ENCODE data around the gene SH3GL1.

Gene SH3GL1

GRCh38 chr19:4413588-4413987 lies 13.2 kb upstream of the SH3GL1 start:
- DNase-seq (ENCODE audit: low read depth, low spot score): no peak
- H3K4me3 ChIP-seq (ENCODE audit: low read depth, low read length): no peak overlapping the region
- TF ChIP-seq CTCF (IDR thresholded peaks at IDR 0.05; ENCODE audit: low read depth, low read length): no peak
- in situ Hi-C loops (cut with HindIII; ENCODE audit: low sequenced_read_pairs): no loop called here

GRCh38 chr19:4409123-4409933 lies 9.0 kb upstream of the SH3GL1 start:
- DNase-seq (ENCODE audit: low read depth, low spot score): no peak
- H3K4me3 ChIP-seq (ENCODE audit: low read depth, low read length): no peak overlapping the region
- in situ Hi-C loops (cut with HindIII; ENCODE audit: low sequenced_read_pairs): no loop called here
- no peak for TF ChIP-seq CTCF (IDR thresholded peaks at IDR 0.05; ENCODE audit: low read depth, low read length)

- H3K4me3 ChIP-seq (ENCODE audit: low read depth, low read length): no peak overlapping the region
- DNase-seq (ENCODE audit: low read depth, low spot score): no peak
- in situ Hi-C loops (cut with HindIII; ENCODE audit: low sequenced_read_pairs): no loop called here
- no peak for TF ChIP-seq CTCF (IDR thresholded peaks at IDR 0.05; ENCODE audit: low read depth, low read length)
Measured at GRCh38 chr19:4406626-4407025, 6.3 kb upstream of the SH3GL1 start.

- no peak for DNase-seq (ENCODE audit: low read depth, low spot score)
- no peak overlapping the region for H3K4me3 ChIP-seq (ENCODE audit: low read depth, low read length)
- TF ChIP-seq CTCF (IDR thresholded peaks at IDR 0.05; ENCODE audit: low read depth, low read length): no peak
- in situ Hi-C loops (cut with HindIII; ENCODE audit: low sequenced_read_pairs): no loop called here
Measured at GRCh38 chr19:4405977-4406376, 5.6 kb upstream of the SH3GL1 start.

GRCh38 chr19:4403005-4403761 lies 2.8 kb upstream of the SH3GL1 start:
- in situ Hi-C loops (cut with HindIII; ENCODE audit: low sequenced_read_pairs): no loop called here
- TF ChIP-seq CTCF (IDR thresholded peaks at IDR 0.05; ENCODE audit: low read depth, low read length): no peak
- peak overlapping the region; percentile 89 for H3K4me3 ChIP-seq (ENCODE audit: low read depth, low read length)
- DNase-seq (ENCODE audit: low read depth, low spot score): no peak

GRCh38 chr19:4402171-4403004 lies 2.0 kb upstream of the SH3GL1 start, which contains the start of gene CHAF1A:
Gene CHAF1A (plus strand): TSS chr19:4402640. CDS start chr19:4402763, 123 bp downstream.
- peak within 1 kb of the TSS; percentile 89 for H3K4me3 ChIP-seq (ENCODE audit: low read depth, low read length)
- peak; percentile 100 for DNase-seq (ENCODE audit: low read depth, low spot score)
- in situ Hi-C loops (cut with HindIII; ENCODE audit: low sequenced_read_pairs): no loop called here
- TF ChIP-seq CTCF (IDR thresholded peaks at IDR 0.05; ENCODE audit: low read depth, low read length): no peak

Measured in astrocyte of the spinal cord (primary cell).